Heart left ventricle (tissue), 16 donors: ENCODE data around the gene RNF207. TPM values are rescaled to one million over a fixed set of nuclear protein-coding genes. Genes with fewer than 3 reads are reported as not detected.
A peak's percentile ranks its signal among the peaks of the same experiment; 100 is the strongest.

ENCODE experiments used
- ATAC-seq, 4 donors: fragments of 200-7000 bp; cut with Tn5 transposase; one replicate each; pipeline ENCODE4 v1.9.1; 2020 to 2022; ENCODE audit warnings: moderate library complexity in 4 of 4, mild to moderate bottlenecking in 3 of 4, moderate number of reproducible peaks in 1 of 4
- DNase-seq, 5 donors: peaks; one replicate each; pipeline ENCODE4 v3.0.0-alpha.2; 2020
- H3K27ac ChIP-seq, 12 donors: fragments of 200-600 bp; sonication (generic) in 4 of 12; one replicate each; pipeline versions ENCODE4 v1.5.0 to v1.8.0; 2016 to 2022; ENCODE audit warnings: mild to moderate bottlenecking in 2 of 12
- H3K27me3 ChIP-seq, 9 donors: fragments of 200-600 bp; sonication (generic) in 2 of 9; one replicate each; pipeline versions ENCODE4 v1.5.1 to v1.8.0; 2016 to 2022; ENCODE audit warnings: mild to moderate bottlenecking in 3 of 9
- H3K36me3 ChIP-seq, 9 donors: fragments of 200-600 bp; sonication (generic) in 2 of 9; one replicate each; pipeline versions ENCODE4 v1.5.0 to v1.8.0; 2018 to 2022; ENCODE audit warnings: mild to moderate bottlenecking in 2 of 9
- H3K4me1 ChIP-seq, 12 donors: fragments of 200-600 bp; sonication (generic) in 4 of 12; one replicate each; pipeline versions ENCODE4 v1.5.0 to v1.8.0; 2016 to 2022; ENCODE audit warnings: mild to moderate bottlenecking in 3 of 12
- H3K4me3 ChIP-seq, 12 donors: fragments of 200-600 bp; sonication (generic) in 4 of 12; one replicate each; pipeline versions ENCODE4 v1.5.0 to v1.8.0; 2017 to 2022; ENCODE audit warnings: mild to moderate bottlenecking in 9 of 12, moderate library complexity in 4 of 12
- H3K9me3 ChIP-seq, 12 donors: fragments of 200-600 bp; sonication (generic) in 4 of 12; one replicate each; pipeline versions ENCODE4 v1.5.0 to v1.8.0; 2016 to 2022; ENCODE audit warnings: mild to moderate bottlenecking in 1 of 12
- POLR2A ChIP-seq, 2 donors: fragments of 450-650 bp; IDR thresholded peaks; one replicate each; pipeline ENCODE4 v1.6.1; 2017; ENCODE audit warnings: antibody characterized with exemption in 2 of 2, mild to moderate bottlenecking in 2 of 2, moderate library complexity in 2 of 2
- WGBS, 4 donors: extraction: QIAGEN DNeasy Blood & Tissue Kit in 2 of 4; methylation state at CpG; one replicate each; pipeline versions ENCODE4 v1.1.5 to v1.1.7; 2013 to 2018; 5-methylcytosine and 5-hydroxymethylcytosine counted together
- intact Hi-C, 10 donors: fragments of 100-400 bp; cut with DNase I; formaldehyde crosslinking; loops; one replicate each; pipeline versions ENCODE4 v1.11.1 to v1.14.2; 2022
- polyA plus RNA-seq, 2 donors: library from polyadenylated mRNA; stranded (reverse); fragments of 200-250 nt; gene quantifications; one replicate each; pipeline ENCODE4 v1.2.3, GENCODE V29; 2013
- total RNA-seq, 9 donors: library from RNA; depleted of rRNA in 2 of 9; stranded (reverse); fragments of >200 nt in 2 of 9; fragmentation: NEBNext Ultra II Directional in 3 of 9; extraction: Animal tissue kit (Norgen Biotek cat#: 25700) in 3 of 9; gene quantifications; one replicate each; pipeline versions ENCODE4 v1.1.0 to v1.2.4, GENCODE V29; 2016 to 2023
- TF ChIP-seq, protein P1 (sequence below), 12 donors: fragments of 200-600 bp; sonication (generic) in 4 of 12; IDR thresholded peaks; one replicate each; pipeline versions ENCODE4 v1.5.0 to v1.8.0; 2018 to 2022; ENCODE audit warnings: antibody characterized with exemption in 12 of 12, mild to moderate bottlenecking in 5 of 12
- donor health status: ischemic (EF 13 %, LVEDD 7.1; RV severe dilation, severe dysfunction).
- donor health status: healthy with polysubstance abuse.
- donor health status: DM: no; HTN: yes; CAD: no.
- donor health status: DM: no; HTN: no; CAD: no.
- donor health status: ischemic (EF 25% LVEDD 6.9; RV normal size, moderate dysfunction).
- donor health status: ischemic (EF 25% LVEDD 5.7; RV mildly dilated, moderate dysfunction).
- donor health status: healthy.
- donor health status: DM: yes; HTN: yes; CAD: no.
- donor health status: ischemic (EF 35%, LVEDD 5.7; RV mildly dilated, moderate dysfunction).
- donor health status: nonischemic (EF 11% LVEDD 7.7; RV severe dilation, severe dysfunction).
- donor health status: DM: yes; HTN: yes; CAD: no.
- donor health status: PGD.
- donor health status: ischemic (EF 29% LVEDD 5.4; RV normal size, mild dysfunction).
- donor health status: nonischemic (EF 23%, LVEDD 6.1; RV moderate dilation, normal function).

Gene RNF207
- total and polyA plus RNA-seq, 11 donors = 10.6 to 126 (median 58.2) TPM

DNA sequence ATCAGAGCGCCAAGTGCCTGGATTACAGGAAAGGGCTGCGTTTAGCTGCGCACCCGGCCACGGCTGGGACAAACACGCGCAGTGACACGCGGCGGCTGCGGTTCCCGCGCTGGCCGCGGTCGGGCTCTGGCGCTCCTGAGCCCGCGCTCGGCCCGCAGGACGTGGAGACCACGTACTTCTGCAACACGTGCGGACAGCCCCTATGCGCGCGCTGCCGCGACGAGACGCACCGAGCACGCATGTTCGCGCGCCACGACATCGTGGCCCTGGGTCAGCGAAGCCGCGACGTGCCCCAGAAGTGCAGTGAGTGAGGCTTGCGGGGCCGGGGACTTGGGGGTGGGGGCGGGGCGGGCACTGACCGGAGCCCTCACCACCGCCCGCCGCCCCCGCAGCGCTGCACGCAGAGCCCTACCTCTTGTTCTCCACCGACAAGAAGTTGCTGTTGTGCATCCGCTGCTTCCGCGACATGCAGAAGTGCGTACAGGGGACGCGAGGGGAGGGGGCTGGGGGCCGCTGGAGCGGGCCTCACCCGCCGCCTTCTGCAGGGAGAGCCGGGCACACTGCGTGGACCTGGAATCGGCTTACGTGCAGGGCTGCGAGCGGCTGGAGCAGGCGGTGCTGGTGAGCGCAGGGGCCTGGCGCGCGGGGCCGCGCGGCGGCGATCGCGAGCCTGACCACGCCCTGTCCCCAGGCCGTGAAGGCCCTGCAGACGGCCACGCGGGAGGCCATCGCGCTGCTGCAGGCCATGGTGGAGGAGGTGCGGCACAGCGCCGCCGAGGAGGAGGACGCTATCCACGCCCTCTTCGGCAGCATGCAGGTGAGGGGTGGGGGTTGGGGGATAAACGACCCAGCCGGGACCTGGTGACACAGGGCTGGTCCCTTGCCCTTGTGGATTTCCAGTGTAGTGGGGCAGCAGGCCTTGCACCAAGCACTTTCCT is 3.1 kb downstream of the RNF207 start:
- Histone ChIP-seq H3K36me3 (peaks cover 0 to 41% (median 23%) of the 10 kb centered on the region in 9 donors), H3K4me1 (peaks cover 0 to 57% (median 44%) of the 10 kb centered on the region in 12 donors), H3K27ac (peak overlapping the region in 7 of 12 donors; percentile 9 to 89 (median 45)), H3K9me3 (no peaks in the 10 kb centered on the region), H3K27me3 (peaks cover 0 to 34% (median 0%) of the 10 kb centered on the region in 9 donors), H3K4me3 (peak overlapping the region; percentile 4 to 59 (median 48))
- intact Hi-C loops = loop anchor here in 4 of 10 donors (2.0 to 10.0 kb wide), 3 partner anchors 14 to 154 kb away; partner anchors contain the start of gene HES3 (in 3 of the 4)
- DNase-seq (peak in 4 of 5 donors; percentile 49 to 77 (median 64)), ATAC-seq (peak in 2 of 4 donors; percentile 17 to 44)
- 3 to 21% (median 9%) methylated on average over 27 to 99 of the region's 99 CpGs for WGBS, 4 donors
- TF ChIP-seq POLR2A (IDR thresholded peaks at IDR 0.05) = no peak
- TF ChIP-seq, protein P1, sequence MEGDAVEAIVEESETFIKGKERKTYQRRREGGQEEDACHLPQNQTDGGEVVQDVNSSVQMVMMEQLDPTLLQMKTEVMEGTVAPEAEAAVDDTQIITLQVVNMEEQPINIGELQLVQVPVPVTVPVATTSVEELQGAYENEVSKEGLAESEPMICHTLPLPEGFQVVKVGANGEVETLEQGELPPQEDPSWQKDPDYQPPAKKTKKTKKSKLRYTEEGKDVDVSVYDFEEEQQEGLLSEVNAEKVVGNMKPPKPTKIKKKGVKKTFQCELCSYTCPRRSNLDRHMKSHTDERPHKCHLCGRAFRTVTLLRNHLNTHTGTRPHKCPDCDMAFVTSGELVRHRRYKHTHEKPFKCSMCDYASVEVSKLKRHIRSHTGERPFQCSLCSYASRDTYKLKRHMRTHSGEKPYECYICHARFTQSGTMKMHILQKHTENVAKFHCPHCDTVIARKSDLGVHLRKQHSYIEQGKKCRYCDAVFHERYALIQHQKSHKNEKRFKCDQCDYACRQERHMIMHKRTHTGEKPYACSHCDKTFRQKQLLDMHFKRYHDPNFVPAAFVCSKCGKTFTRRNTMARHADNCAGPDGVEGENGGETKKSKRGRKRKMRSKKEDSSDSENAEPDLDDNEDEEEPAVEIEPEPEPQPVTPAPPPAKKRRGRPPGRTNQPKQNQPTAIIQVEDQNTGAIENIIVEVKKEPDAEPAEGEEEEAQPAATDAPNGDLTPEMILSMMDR (IDR thresholded peaks at IDR 0.05) = peak in 11 of 12 donors; percentile 16 to 61 (median 49)

DNA sequence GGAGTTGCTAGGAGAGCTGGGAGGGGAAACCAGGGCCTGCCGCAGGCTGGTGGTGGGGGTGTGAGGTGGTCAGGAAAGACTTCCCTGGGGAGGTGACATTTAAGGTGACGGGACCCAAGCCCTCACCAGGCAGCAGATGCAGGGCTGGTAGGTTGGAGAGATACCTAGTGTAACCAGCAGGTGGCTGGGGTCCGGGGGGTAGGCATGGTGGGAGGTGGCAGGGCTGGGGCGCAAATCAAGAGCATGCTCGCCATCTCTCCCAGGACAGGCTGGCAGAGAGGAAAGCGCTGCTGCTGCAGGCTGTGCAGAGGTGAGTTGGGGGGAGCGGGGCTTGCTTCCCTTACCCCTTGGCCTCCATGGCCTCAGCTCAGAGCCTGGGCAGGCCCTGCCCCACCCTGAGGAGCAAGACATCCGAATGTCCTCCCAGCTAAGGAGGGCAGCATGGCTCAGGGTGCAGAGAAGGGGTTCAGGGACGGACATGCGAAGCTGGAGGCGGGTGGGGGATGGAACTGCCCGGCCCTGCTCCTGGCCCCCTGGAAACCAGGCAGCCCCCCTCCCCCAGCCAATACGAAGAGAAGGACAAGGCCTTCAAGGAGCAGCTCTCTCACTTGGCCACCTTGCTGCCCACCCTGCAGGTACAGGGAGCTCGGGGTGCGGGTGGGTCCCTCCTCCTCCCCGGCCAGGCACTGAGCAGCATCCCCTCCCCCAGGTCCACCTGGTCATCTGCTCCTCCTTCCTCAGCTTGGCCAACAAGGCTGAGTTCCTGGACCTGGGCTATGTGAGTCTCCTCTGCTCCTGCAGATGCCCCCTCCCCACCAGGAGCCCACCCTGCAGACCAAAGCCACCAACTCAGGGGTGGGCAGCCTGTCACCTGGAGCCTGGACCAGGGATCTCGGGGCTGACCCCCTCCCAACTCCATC is 4.0 kb downstream of the RNF207 start:
- Histone ChIP-seq H3K27ac (peak overlapping the region in 4 of 12 donors; percentile 5 to 89 (median 60)), H3K4me3 (peak overlapping the region in 8 of 12 donors; percentile 39 to 59 (median 54)), H3K4me1 (peaks cover 0 to 51% (median 39%) of the 10 kb centered on the region in 12 donors), H3K36me3 (peaks cover 0 to 49% (median 25%) of the 10 kb centered on the region in 9 donors), H3K27me3 (peaks cover 0 to 34% (median 0%) of the 10 kb centered on the region in 9 donors), H3K9me3 (no peaks in the 10 kb centered on the region)
- DNase-seq (no peak), ATAC-seq (no peak)
- 79 to 85% (median 84%) methylated on average over 15 to 17 of the region's 17 CpGs for WGBS, 4 donors
- TF ChIP-seq, protein P1 (IDR thresholded peaks at IDR 0.05) = no peak
- TF ChIP-seq POLR2A (IDR thresholded peaks at IDR 0.05) = no peak
- intact Hi-C loops = loop anchor here in 4 of 10 donors (2.0 to 10.0 kb wide), 3 partner anchors 13 to 155 kb away; partner anchors contain the start of gene HES3 (in 3 of the 4)

DNA sequence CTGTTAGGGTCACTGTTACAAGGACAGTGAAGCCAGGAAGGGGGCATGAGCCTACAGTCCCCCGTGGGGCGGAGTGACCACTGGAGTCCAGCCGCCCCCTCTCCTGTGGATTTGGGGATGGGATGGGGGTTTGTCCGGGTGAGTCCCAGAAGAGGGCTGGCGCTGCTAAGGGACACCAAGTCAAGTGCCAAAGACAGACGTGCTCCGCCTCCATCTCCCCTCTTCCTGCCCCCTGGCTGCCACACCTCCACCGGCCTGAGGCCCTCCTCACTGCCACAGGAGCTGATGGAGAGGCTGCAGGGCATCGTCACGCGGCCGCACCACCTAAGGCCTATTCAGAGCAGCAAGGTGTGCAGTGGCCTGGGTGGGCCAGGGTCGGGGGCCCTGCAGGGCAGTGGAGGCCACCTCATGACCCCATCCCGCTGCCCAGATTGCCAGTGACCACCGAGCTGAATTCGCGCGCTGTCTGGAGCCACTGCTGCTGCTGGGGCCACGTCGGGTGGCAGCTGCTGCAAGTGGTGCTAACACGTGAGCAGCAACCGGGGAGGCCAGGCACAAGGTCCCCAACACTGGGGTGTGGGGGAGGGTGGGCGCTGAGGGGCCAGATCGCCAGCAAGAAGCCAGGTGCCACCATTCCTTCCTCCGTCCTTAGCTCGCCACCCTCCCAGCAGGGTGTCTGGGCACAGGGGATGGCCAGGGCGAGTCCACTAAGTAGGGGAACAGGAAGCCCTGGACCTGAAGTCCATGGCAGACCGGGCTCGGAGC is 4.9 kb downstream of the RNF207 start:
- Histone ChIP-seq H3K27me3 (peaks cover 0 to 30% (median 0%) of the 10 kb centered on the region in 9 donors), H3K27ac (no peak overlapping the region), H3K4me3 (no peak overlapping the region), H3K36me3 (peaks cover 0 to 57% (median 32%) of the 10 kb centered on the region in 9 donors), H3K9me3 (no peaks in the 10 kb centered on the region), H3K4me1 (peaks cover 0 to 47% (median 32%) of the 10 kb centered on the region in 12 donors)
- DNase-seq (no peak), ATAC-seq (no peak)
- WGBS, 4 donors = 89 to 93% (median 91%) methylated on average over 10 to 29 of the region's 29 CpGs
- intact Hi-C loops = no loop called here
- no peak for TF ChIP-seq POLR2A (IDR thresholded peaks at IDR 0.05)
- TF ChIP-seq, protein P1 (IDR thresholded peaks at IDR 0.05) = no peak
